Measurements from ENCODE around the gene GDPGP1.
A peak's percentile ranks its signal among the peaks of the same experiment; 100 is the strongest.
"Not testable (repeated sequence)": the region's sequence is repeated elsewhere in the genome, so short reads cannot be mapped to it uniquely, and the experiment has no call there.

The GDPGP1 gene

GRCh38 chr15:90234096-90234988 lies at the start of gene GDPGP1:
TSS of gene GDPGP1 (plus strand) at chr15:90234209. CDS start at chr15:90240909, 6,700 bp downstream.
- DNase-seq (ENCODE audit: low read depth), result peak; percentile 92

GRCh38 chr15:90184786-90185704 lies 49.0 kb upstream of the GDPGP1 start:
- DNase-seq (ENCODE audit: low read depth), result peak; percentile 46

GRCh38 chr15:90187257-90187868 lies 46.6 kb upstream of the GDPGP1 start:
- no peak for DNase-seq (ENCODE audit: low read depth)

GRCh38 chr15:90188065-90188464 lies 45.9 kb upstream of the GDPGP1 start:
- DNase-seq (ENCODE audit: low read depth), result not testable (repeated sequence)

- DNase-seq (ENCODE audit: low read depth), result no peak
Observed at GRCh38 chr15:90188914-90189748, 44.9 kb upstream of the GDPGP1 start.

- DNase-seq (ENCODE audit: low read depth), result no peak
Observed at GRCh38 chr15:90189781-90190467, 44.1 kb upstream of the GDPGP1 start.

- DNase-seq (ENCODE audit: low read depth), result no peak
Observed at GRCh38 chr15:90190606-90191343, 43.2 kb upstream of the GDPGP1 start.

- no peak for DNase-seq (ENCODE audit: low read depth)
Observed at GRCh38 chr15:90191344-90191687, 42.7 kb upstream of the GDPGP1 start.

- peak; percentile 23 for DNase-seq (ENCODE audit: low read depth)
Observed at GRCh38 chr15:90191794-90192509, 42.1 kb upstream of the GDPGP1 start.

GRCh38 chr15:90192961-90193786 lies 40.8 kb upstream of the GDPGP1 start:
- no peak for DNase-seq (ENCODE audit: low read depth)

- no peak for DNase-seq (ENCODE audit: low read depth)
Observed at GRCh38 chr15:90194655-90195054, 39.4 kb upstream of the GDPGP1 start.

- no peak for DNase-seq (ENCODE audit: low read depth)
Observed at GRCh38 chr15:90200534-90201129, 33.4 kb upstream of the GDPGP1 start.

GRCh38 chr15:90201130-90201943 lies 32.7 kb upstream of the GDPGP1 start, which contains the start of gene SEMA4B:
TSS of gene SEMA4B (plus strand) at chr15:90201330. CDS start at chr15:90201579, 249 bp downstream.
- DNase-seq (ENCODE audit: low read depth), result peak; percentile 68

- no peak for DNase-seq (ENCODE audit: low read depth)
Observed at GRCh38 chr15:90201944-90202375, 32.0 kb upstream of the GDPGP1 start.

GRCh38 chr15:90202929-90203328 lies 31.1 kb upstream of the GDPGP1 start:
- no peak for DNase-seq (ENCODE audit: low read depth)

GRCh38 chr15:90203473-90203872 lies 30.5 kb upstream of the GDPGP1 start:
- no peak for DNase-seq (ENCODE audit: low read depth)

GRCh38 chr15:90203922-90204321 lies 30.1 kb upstream of the GDPGP1 start:
- no peak for DNase-seq (ENCODE audit: low read depth)

All from activated T-cell treated with anti-CD3 and anti-CD28 coated beads for 1 hour (primary cell).